ENCODE results near the gene NSD1. TPM values are rescaled to one million over a fixed set of nuclear protein-coding genes. Genes with fewer than 3 reads are reported as not detected.

NSD1 gene
- total RNA-seq, 2 donors from 2014 or later = 29.8 to 32.0 TPM

DNA sequence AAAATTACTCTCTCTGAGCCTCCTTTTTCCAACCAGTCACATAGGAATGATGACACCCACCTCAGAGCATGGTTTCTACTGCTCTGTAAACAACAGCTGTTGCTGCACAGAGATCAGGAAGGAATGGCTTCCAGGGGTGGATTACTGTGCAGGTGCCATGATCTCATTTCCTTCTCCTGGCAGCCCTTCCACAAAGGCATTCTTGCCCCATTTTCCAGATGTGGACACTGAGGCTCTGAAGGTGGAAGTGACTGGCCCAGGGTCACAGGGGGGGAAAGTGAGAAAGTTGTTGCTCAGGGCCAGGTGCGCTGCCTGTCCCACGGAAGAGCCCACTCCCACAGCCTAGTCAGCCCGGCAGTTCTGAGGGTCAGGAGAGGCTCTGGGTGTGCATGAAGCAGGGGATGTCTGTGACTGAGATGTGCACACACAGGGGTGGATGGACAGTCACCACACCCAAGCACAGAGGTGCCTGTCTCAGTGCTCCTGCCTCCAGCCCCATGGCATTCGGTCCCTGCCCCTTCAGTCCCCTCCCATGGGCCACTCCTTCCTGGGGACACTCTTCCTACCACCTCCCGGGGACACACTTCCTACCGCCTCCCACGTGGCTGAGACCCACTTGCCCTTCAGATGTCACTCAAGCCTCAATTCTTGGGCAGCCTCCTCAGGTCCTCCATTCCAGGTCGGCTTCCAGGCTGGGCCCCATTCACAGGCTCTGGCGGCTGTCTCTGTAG, 29.9 kb upstream of the NSD1 start:
- peaks cover 18% of the 10 kb centered on the region for H3K4me1 ChIP-seq
- no peak overlapping the region for H3K4me3 ChIP-seq
- WGBS, 2 donors = 46 to 58% methylated on average over 6 to 9 of the region's 9 CpGs
- TF ChIP-seq, protein P1, sequence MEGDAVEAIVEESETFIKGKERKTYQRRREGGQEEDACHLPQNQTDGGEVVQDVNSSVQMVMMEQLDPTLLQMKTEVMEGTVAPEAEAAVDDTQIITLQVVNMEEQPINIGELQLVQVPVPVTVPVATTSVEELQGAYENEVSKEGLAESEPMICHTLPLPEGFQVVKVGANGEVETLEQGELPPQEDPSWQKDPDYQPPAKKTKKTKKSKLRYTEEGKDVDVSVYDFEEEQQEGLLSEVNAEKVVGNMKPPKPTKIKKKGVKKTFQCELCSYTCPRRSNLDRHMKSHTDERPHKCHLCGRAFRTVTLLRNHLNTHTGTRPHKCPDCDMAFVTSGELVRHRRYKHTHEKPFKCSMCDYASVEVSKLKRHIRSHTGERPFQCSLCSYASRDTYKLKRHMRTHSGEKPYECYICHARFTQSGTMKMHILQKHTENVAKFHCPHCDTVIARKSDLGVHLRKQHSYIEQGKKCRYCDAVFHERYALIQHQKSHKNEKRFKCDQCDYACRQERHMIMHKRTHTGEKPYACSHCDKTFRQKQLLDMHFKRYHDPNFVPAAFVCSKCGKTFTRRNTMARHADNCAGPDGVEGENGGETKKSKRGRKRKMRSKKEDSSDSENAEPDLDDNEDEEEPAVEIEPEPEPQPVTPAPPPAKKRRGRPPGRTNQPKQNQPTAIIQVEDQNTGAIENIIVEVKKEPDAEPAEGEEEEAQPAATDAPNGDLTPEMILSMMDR (IDR thresholded peaks at IDR 0.05) = no peak
- TF ChIP-seq POLR2A (IDR thresholded peaks at IDR 0.05) = no peak
- no peaks in the 10 kb centered on the region for H3K27me3 ChIP-seq
- H3K36me3 ChIP-seq (replicated peaks in 1 of 2; ENCODE audit: insufficient read depth in 1 of 2, low read depth in 2 of 2) = no peaks in the 10 kb centered on the region
- DNase-seq = no peak
- H3K9me3 ChIP-seq = no peaks in the 10 kb centered on the region
- ATAC-seq = no peak
- intact Hi-C loops (cut with DNase I) = no loop called here
- no peak overlapping the region for H3K27ac ChIP-seq

DNA sequence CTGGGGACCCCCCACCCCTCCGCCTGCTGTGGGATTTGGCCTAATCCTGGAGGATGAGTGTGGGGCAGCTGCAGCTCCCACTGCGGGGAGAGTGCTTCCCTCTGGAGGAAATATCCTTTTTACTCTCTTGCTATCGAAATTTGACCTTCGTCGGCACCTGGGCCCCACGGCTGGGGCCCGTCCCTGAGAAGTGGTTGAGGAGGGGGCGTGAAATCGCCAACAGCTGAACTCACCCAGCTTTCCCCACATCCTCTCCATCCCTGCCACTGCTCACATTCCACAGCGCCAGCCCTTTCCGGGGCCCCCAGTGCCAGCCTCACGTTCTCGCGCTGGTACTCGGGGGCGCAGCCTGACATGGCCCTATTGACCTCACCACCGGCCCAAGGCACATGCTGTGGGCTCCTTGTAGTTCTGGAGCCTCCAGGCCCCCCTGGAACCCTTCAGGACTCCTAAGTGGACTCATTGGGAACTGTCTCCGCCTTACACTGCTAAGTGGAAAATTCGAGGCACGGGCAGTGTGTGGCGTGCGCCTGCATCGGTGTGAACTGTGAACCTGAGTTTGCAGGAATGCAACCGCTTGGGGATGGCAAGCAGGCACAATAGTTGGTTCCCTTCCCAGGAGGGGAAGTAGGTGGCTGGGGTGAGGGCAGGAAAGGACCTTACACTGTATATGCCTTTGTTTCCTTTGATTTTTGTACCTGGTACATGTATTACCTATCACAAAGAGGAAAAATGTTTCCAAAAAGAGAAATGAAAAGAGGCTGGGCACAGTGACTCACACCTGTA, 27.7 kb upstream of the NSD1 start:
- H3K27ac ChIP-seq = no peak overlapping the region
- TF ChIP-seq, protein P1 (IDR thresholded peaks at IDR 0.05) = no peak
- TF ChIP-seq POLR2A (IDR thresholded peaks at IDR 0.05) = no peak
- no peaks in the 10 kb centered on the region for H3K27me3 ChIP-seq
- H3K4me1 ChIP-seq = peaks cover 10% of the 10 kb centered on the region
- intact Hi-C loops (cut with DNase I) = no loop called here
- H3K4me3 ChIP-seq = no peak overlapping the region
- no peak for ATAC-seq
- H3K36me3 ChIP-seq (replicated peaks in 1 of 2; ENCODE audit: insufficient read depth in 1 of 2, low read depth in 2 of 2) = no peaks in the 10 kb centered on the region
- DNase-seq = no peak
- H3K9me3 ChIP-seq = no peaks in the 10 kb centered on the region
- WGBS, 2 donors = 71 to 78% methylated on average over 16 to 24 of the region's 24 CpGs

DNA sequence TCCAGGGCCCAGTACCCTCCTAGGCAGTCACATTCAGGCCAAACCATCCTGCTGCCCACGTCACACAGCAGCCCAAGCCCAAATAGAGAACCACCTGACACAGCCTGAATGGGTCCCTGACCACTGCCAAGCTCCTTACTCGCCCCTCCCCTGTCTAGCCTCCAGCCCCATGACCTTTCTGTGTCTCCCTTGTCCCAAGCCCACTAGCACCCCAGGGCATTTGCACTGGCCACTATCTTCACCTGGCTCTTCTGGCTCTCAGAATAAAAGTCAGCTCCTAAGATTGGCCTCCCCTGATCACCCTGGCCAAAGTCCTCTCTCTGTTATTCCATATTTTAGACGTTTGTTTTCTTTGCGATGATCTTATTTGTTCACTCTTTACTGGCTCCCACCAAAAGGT, 26.4 kb upstream of the NSD1 start:
- DNase-seq (no peak), ATAC-seq (no peak)
- peaks cover 10% of the 10 kb centered on the region for H3K4me1 ChIP-seq
- H3K36me3 ChIP-seq (replicated peaks in 1 of 2; ENCODE audit: insufficient read depth in 1 of 2, low read depth in 2 of 2) = no peaks in the 10 kb centered on the region
- no peaks in the 10 kb centered on the region for H3K9me3 ChIP-seq
- no peak overlapping the region for H3K27ac ChIP-seq
- H3K27me3 ChIP-seq = no peaks in the 10 kb centered on the region
- H3K4me3 ChIP-seq = no peak overlapping the region
- WGBS, 2 donors = 39 to 56% methylated on average over 3 to 4 of the region's 4 CpGs
- intact Hi-C loops (cut with DNase I) = no loop called here
- TF ChIP-seq, protein P1 (IDR thresholded peaks at IDR 0.05) = no peak
- TF ChIP-seq POLR2A (IDR thresholded peaks at IDR 0.05) = no peak

- ATAC-seq (no peak), DNase-seq (no peak)
- no peaks in the 10 kb centered on the region for H3K27me3 ChIP-seq
- TF ChIP-seq POLR2A (IDR thresholded peaks at IDR 0.05) = no peak
- TF ChIP-seq, protein P1 (IDR thresholded peaks at IDR 0.05) = no peak
- WGBS, 2 donors = 31 to 44% methylated on average over 8 to 9 of the region's 9 CpGs
- H3K4me1 ChIP-seq = peaks cover 10% of the 10 kb centered on the region
- no peaks in the 10 kb centered on the region for H3K9me3 ChIP-seq
- intact Hi-C loops (cut with DNase I) = no loop called here
- H3K4me3 ChIP-seq = no peak overlapping the region
- no peak overlapping the region for H3K27ac ChIP-seq
- H3K36me3 ChIP-seq (replicated peaks in 1 of 2; ENCODE audit: insufficient read depth in 1 of 2, low read depth in 2 of 2) = no peaks in the 10 kb centered on the region
Measured at GRCh38 chr5:177109810-177110209, 23.8 kb upstream of the NSD1 start.
